IgD-negative memory B cell (primary cell): ENCODE results near the gene CREB3L2. TPM values are rescaled to one million over a fixed set of nuclear protein-coding genes. Genes with fewer than 3 reads are reported as not detected.
"Not testable (repeated sequence)": the region's sequence is repeated elsewhere in the genome, so short reads cannot be mapped to it uniquely, and the experiment has no call there.

ENCODE experiments used
- H3K27ac Mint-ChIP-seq, 3 donors: one replicate each; pipeline ENCODE4 v1.8.0; 2020 to 2022; ENCODE audit warnings: mild to moderate bottlenecking in 3 of 3, mixed read lengths in 3 of 3, moderate library complexity in 1 of 3
- H3K27me3 Mint-ChIP-seq: one replicate; pipeline ENCODE4 v1.8.0; 2021; ENCODE audit warnings: mixed read lengths
- H3K36me3 Mint-ChIP-seq: one replicate; pipeline ENCODE4 v1.8.0; 2020; ENCODE audit warnings: mild to moderate bottlenecking, mixed read lengths
- H3K4me1 Mint-ChIP-seq, 3 donors: one replicate each; pipeline ENCODE4 v1.8.0; 2020 to 2022; ENCODE audit warnings: mixed read lengths in 3 of 3, mild to moderate bottlenecking in 1 of 3
- H3K4me3 Mint-ChIP-seq, 4 donors: one replicate each; pipeline ENCODE4 v1.8.0; 2020 to 2022; ENCODE audit warnings: mild to moderate bottlenecking in 4 of 4, mixed read lengths in 4 of 4, moderate library complexity in 3 of 4
- H3K9me3 Mint-ChIP-seq, 3 donors: one replicate each; pipeline ENCODE4 v1.8.0; 2020 to 2021; ENCODE audit warnings: mixed read lengths in 3 of 3, mild to moderate bottlenecking in 1 of 3
- polyA plus RNA-seq: library from polyadenylated mRNA; unstranded; fragments of 300-500 nt; fragmentation: Illumina TruSeq; gene quantifications from one replicate; pipeline ENCODE4 v1.2.3, GENCODE V29; 2021

Gene CREB3L2
- polyA plus RNA-seq, 1 donor from 2014 or later: 4.9 TPM

GRCh38 chr7:137978464-137979237, 23.2 kb downstream of the CREB3L2 start:
- Mint-ChIP-seq H3K4me3 (no peak overlapping the region), H3K27me3 (no peaks in the 10 kb centered on the region), H3K4me1 (peaks cover 4 to 12% (median 9%) of the 10 kb centered on the region in 3 donors), H3K27ac (no peak overlapping the region), H3K9me3 (peaks cover 0 to 6% (median 4%) of the 10 kb centered on the region in 3 donors), H3K36me3 (peaks cover 14% of the 10 kb centered on the region)

DNA sequence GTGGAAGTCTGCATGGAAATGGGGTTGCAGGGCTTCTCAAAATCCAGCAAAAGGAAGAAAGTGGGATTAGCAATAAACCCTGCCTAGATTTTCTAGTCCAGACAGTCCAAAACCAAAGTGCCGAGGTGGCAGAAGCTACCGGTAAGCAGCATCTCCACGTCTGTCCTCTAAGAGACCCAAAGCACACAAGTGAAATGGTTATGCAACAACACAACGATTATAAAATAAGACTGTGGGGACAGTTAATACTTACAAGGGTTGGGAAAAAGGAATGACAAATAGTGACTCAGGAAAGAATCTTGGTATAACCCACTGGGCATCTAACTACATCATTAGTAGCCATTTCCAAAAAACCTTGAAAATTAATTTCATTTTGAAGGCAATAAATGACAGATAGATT, 24.7 kb downstream of the CREB3L2 start:
- Mint-ChIP-seq H3K36me3 (peaks cover 11% of the 10 kb centered on the region), H3K9me3 (peaks cover 0 to 4% (median 0%) of the 10 kb centered on the region in 3 donors), H3K4me1 (peaks cover 0 to 12% (median 9%) of the 10 kb centered on the region in 3 donors), H3K27me3 (no peaks in the 10 kb centered on the region), H3K4me3 (no peak overlapping the region), H3K27ac (no peak overlapping the region)

GRCh38 chr7:137976696-137977095, 25.2 kb downstream of the CREB3L2 start:
- Mint-ChIP-seq H3K36me3 (peaks cover 11% of the 10 kb centered on the region), H3K27me3 (no peaks in the 10 kb centered on the region), H3K27ac (no peak overlapping the region), H3K4me1 (peaks cover 0 to 10% (median 9%) of the 10 kb centered on the region in 3 donors), H3K4me3 (no peak overlapping the region), H3K9me3 (peaks cover 0 to 4% (median 0%) of the 10 kb centered on the region in 3 donors)

- Mint-ChIP-seq H3K9me3 (peaks cover 0 to 4% (median 0%) of the 10 kb centered on the region in 3 donors), H3K36me3 (peaks cover 11% of the 10 kb centered on the region), H3K27me3 (no peaks in the 10 kb centered on the region), H3K4me1 (peaks cover 0 to 8% (median 7%) of the 10 kb centered on the region in 3 donors), H3K27ac (no peak overlapping the region), H3K4me3 (no peak overlapping the region)
Observed at GRCh38 chr7:137976232-137976631, 25.7 kb downstream of the CREB3L2 start.

DNA sequence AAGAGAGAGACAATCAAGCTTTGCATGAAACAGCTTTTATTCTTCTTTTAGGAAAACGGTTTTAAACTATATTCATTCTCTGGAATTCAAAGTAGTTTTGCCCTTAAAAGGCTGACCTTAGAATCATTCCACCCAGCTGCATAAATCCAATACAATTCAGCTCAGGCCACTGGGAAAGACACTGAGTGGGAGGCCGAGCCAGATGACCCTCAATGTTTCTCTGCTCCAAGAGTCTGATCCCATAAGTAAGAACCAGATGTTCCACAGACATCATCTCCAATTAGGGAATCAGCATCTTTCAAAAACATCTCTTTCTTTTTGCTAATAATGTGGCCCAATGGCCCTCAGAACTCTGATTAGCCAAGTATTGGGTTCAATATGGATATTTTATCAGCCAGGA, 26.1 kb downstream of the CREB3L2 start:
- no peak overlapping the region for H3K4me3 Mint-ChIP-seq
- no peaks in the 10 kb centered on the region for H3K27me3 Mint-ChIP-seq
- no peak overlapping the region for H3K27ac Mint-ChIP-seq
- H3K4me1 Mint-ChIP-seq: peaks cover 0 to 7% (median 3%) of the 10 kb centered on the region in 3 donors
- H3K9me3 Mint-ChIP-seq: peaks cover 0 to under 1% (median 0%) of the 10 kb centered on the region in 3 donors
- peaks cover 11% of the 10 kb centered on the region for H3K36me3 Mint-ChIP-seq

DNA sequence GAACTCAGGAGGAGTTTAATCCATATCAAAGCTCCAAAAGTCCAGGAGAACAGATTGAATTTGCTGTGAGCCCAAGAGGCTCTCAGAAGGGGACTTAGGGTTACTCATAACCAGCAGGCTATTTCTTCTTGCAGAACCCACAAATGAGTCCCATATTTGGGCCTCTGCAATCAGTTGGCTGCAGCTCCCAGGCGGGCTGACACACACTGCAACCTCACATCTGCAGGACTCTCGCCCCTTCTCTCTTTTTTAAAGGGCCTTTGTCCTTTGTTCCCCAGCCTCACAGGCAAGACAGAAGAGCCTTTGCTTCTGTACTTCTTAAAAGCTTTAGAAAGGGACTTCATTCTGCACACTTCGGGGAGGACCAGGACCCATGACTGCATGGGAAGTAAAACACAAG, 26.7 kb downstream of the CREB3L2 start:
- Mint-ChIP-seq H3K9me3 (no peaks in the 10 kb centered on the region), H3K4me1 (peaks cover 0 to 4% (median 2%) of the 10 kb centered on the region in 3 donors), H3K27me3 (no peaks in the 10 kb centered on the region), H3K4me3 (no peak overlapping the region), H3K27ac (no peak overlapping the region), H3K36me3 (peaks cover 11% of the 10 kb centered on the region)

- H3K4me3 Mint-ChIP-seq: no peak overlapping the region
- no peaks in the 10 kb centered on the region for H3K27me3 Mint-ChIP-seq
- no peaks in the 10 kb centered on the region for H3K9me3 Mint-ChIP-seq
- H3K36me3 Mint-ChIP-seq: peaks cover 11% of the 10 kb centered on the region
- no peak overlapping the region for H3K27ac Mint-ChIP-seq
- H3K4me1 Mint-ChIP-seq: peaks cover 0 to 3% (median 2%) of the 10 kb centered on the region in 3 donors
Observed at GRCh38 chr7:137974766-137975165, 27.1 kb downstream of the CREB3L2 start.

- H3K4me1 Mint-ChIP-seq: peaks cover 0 to 2% (median 1%) of the 10 kb centered on the region in 3 donors
- peaks cover 2% of the 10 kb centered on the region for H3K36me3 Mint-ChIP-seq
- H3K4me3 Mint-ChIP-seq: no peak overlapping the region
- H3K9me3 Mint-ChIP-seq: peaks cover 0 to 6% (median 0%) of the 10 kb centered on the region in 3 donors
- H3K27me3 Mint-ChIP-seq: no peaks in the 10 kb centered on the region
- H3K27ac Mint-ChIP-seq: no peak overlapping the region
Observed at GRCh38 chr7:137970253-137970975, 31.5 kb downstream of the CREB3L2 start.

- H3K36me3 Mint-ChIP-seq: peaks cover 2% of the 10 kb centered on the region
- no peak overlapping the region for H3K4me3 Mint-ChIP-seq
- no peaks in the 10 kb centered on the region for H3K27me3 Mint-ChIP-seq
- H3K4me1 Mint-ChIP-seq: peaks cover 0 to 2% (median 1%) of the 10 kb centered on the region in 3 donors
- H3K9me3 Mint-ChIP-seq: peaks cover 0 to 6% (median 0%) of the 10 kb centered on the region in 3 donors
- no peak overlapping the region for H3K27ac Mint-ChIP-seq
Observed at GRCh38 chr7:137969828-137970227, 32.1 kb downstream of the CREB3L2 start.

DNA sequence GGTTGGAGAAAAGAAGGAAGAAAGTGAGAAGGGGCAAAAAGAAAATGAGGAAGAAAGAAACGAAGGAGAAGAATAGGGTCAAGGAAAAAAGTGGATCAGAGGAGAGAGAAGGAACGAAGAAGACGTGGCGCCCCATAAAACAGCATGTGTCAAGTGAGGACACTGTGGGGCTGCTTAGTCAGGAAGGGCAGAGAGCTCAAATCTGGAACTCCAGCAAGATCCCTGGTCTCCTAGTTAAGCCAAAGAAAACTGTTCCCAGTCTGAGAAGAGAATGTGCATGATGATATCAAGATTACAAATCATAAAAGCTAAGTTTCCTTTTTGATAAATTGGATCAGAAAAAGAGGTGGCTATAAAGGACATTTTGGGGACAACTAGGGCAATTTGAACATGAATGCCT, 33.0 kb downstream of the CREB3L2 start:
- Mint-ChIP-seq H3K36me3 (peaks cover under 1% of the 10 kb centered on the region), H3K9me3 (peaks cover 0 to 6% (median 0%) of the 10 kb centered on the region in 3 donors), H3K27me3 (no peaks in the 10 kb centered on the region), H3K4me3 (no peak overlapping the region), H3K27ac (no peak overlapping the region), H3K4me1 (peaks cover 0 to 1% (median 0%) of the 10 kb centered on the region in 3 donors)

DNA sequence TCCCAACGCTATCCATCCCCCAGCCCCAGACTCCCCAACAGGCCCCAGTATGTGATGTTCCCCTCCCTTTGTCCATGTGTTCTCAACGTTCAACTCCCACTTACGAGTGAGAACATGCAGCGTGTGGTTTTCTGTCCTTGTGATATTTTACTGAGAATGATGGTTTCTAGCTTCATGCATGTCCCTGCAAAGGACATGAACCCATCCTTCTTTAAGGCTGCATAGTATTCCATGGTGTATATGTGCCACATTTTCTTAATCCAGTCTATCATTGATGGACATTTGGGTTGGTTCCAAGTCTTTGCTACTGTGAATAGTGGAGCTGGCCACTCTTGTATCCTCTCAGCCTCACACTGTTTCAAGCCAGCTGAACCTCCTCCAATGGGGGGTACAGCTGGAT, 33.5 kb downstream of the CREB3L2 start:
- H3K36me3 Mint-ChIP-seq, H3K27ac Mint-ChIP-seq, H3K4me1 Mint-ChIP-seq: not testable (repeated sequence)

GRCh38 chr7:137967143-137968018, 34.5 kb downstream of the CREB3L2 start:
- no peaks in the 10 kb centered on the region for H3K36me3 Mint-ChIP-seq
- peaks cover 0 to 2% (median 0%) of the 10 kb centered on the region in 3 donors for H3K4me1 Mint-ChIP-seq
- H3K27ac Mint-ChIP-seq: peak overlapping the region in 1 of 3 donors; percentile 9
- H3K27me3 Mint-ChIP-seq: no peaks in the 10 kb centered on the region
- H3K9me3 Mint-ChIP-seq: peaks cover 0 to 6% (median 0%) of the 10 kb centered on the region in 3 donors
- H3K4me3 Mint-ChIP-seq: no peak overlapping the region

More for the DNA sequence above, 33.5 kb downstream of the CREB3L2 start:
- not testable (repeated sequence) for H3K9me3 Mint-ChIP-seq, H3K27me3 Mint-ChIP-seq, H3K4me3 Mint-ChIP-seq

GRCh38 chr7:137966641-137967142, 35.2 kb downstream of the CREB3L2 start:
- H3K4me1 Mint-ChIP-seq: peaks cover 0 to 5% (median 0%) of the 10 kb centered on the region in 3 donors
- H3K36me3 Mint-ChIP-seq: no peaks in the 10 kb centered on the region
- H3K27me3 Mint-ChIP-seq: no peaks in the 10 kb centered on the region
- peaks cover 0 to 6% (median 0%) of the 10 kb centered on the region in 3 donors for H3K9me3 Mint-ChIP-seq
- H3K4me3 Mint-ChIP-seq: no peak overlapping the region
- no peak overlapping the region for H3K27ac Mint-ChIP-seq

- H3K27ac Mint-ChIP-seq: no peak overlapping the region
- H3K27me3 Mint-ChIP-seq: no peaks in the 10 kb centered on the region
- peaks cover 0 to 6% (median 0%) of the 10 kb centered on the region in 3 donors for H3K9me3 Mint-ChIP-seq
- peaks cover 0 to 11% (median 3%) of the 10 kb centered on the region in 3 donors for H3K4me1 Mint-ChIP-seq
- no peak overlapping the region for H3K4me3 Mint-ChIP-seq
- no peaks in the 10 kb centered on the region for H3K36me3 Mint-ChIP-seq
Observed at GRCh38 chr7:137965942-137966640, 35.8 kb downstream of the CREB3L2 start.
